Measurements from ENCODE around the gene NAXD.
A peak's percentile ranks its signal among the peaks of the same experiment; 100 is the strongest.

The NAXD gene

GRCh38 chr13:110647365-110647737 is 32.0 kb downstream of the NAXD start:
- POLR2A ChIA-PET (ENCODE audit: low non-redundant PET) = no interaction called here
- CTCF ChIA-PET = no interaction called here
- no peak overlapping the region for H3K27ac ChIP-seq
- no peak for TF ChIP-seq CTCF (conservative IDR thresholded peaks at IDR 0.05; ENCODE audit: low read depth)
- DNase-seq (ENCODE audit: low spot score) = no peak

GRCh38 chr13:110648146-110648819 is 32.9 kb downstream of the NAXD start:
- no peak for TF ChIP-seq CTCF (conservative IDR thresholded peaks at IDR 0.05; ENCODE audit: low read depth)
- ChIA-PET POLR2A (ENCODE audit: low non-redundant PET) (no interaction called here), CTCF (no interaction called here)
- DNase-seq (ENCODE audit: low spot score) = no peak
- no peak overlapping the region for H3K27ac ChIP-seq

GRCh38 chr13:110648848-110649421 is 33.6 kb downstream of the NAXD start:
- CTCF ChIA-PET = interaction anchor here (0.6 kb wide), 1 partner anchor 186 kb away, joined by 3 read pairs; no protein-coding TSS in a partner anchor
- POLR2A ChIA-PET (ENCODE audit: low non-redundant PET) = no interaction called here
- TF ChIP-seq CTCF (conservative IDR thresholded peaks at IDR 0.05; ENCODE audit: low read depth) = no peak
- H3K27ac ChIP-seq = no peak overlapping the region
- no peak for DNase-seq (ENCODE audit: low spot score)

- CTCF ChIA-PET = no interaction called here
- H3K27ac ChIP-seq = no peak overlapping the region
- no peak for TF ChIP-seq CTCF (conservative IDR thresholded peaks at IDR 0.05; ENCODE audit: low read depth)
- POLR2A ChIA-PET (ENCODE audit: low non-redundant PET) = no interaction called here
- no peak for DNase-seq (ENCODE audit: low spot score)
Observed at GRCh38 chr13:110649551-110649950, 34.2 kb downstream of the NAXD start.

GRCh38 chr13:110650436-110650835 is 35.1 kb downstream of the NAXD start:
- no peak for DNase-seq (ENCODE audit: low spot score)
- no peak for TF ChIP-seq CTCF (conservative IDR thresholded peaks at IDR 0.05; ENCODE audit: low read depth)
- POLR2A ChIA-PET (ENCODE audit: low non-redundant PET) = no interaction called here
- 0 out of 2 replicates have a peak overlapping the region, but pooled peaks have one; percentile 3 for H3K27ac ChIP-seq
- CTCF ChIA-PET = interaction anchor here (0.7 kb wide), 1 partner anchor 196 kb away, joined by 3 read pairs; no protein-coding TSS in a partner anchor

- CTCF ChIA-PET = interaction anchor here (0.7 kb wide), 1 partner anchor 197 kb away, joined by 3 read pairs; no protein-coding TSS in a partner anchor
- POLR2A ChIA-PET (ENCODE audit: low non-redundant PET) = no interaction called here
- DNase-seq (ENCODE audit: low spot score) = no peak
- no peak for TF ChIP-seq CTCF (conservative IDR thresholded peaks at IDR 0.05; ENCODE audit: low read depth)
- no peak overlapping the region for H3K27ac ChIP-seq
Observed at GRCh38 chr13:110651271-110651670, 35.9 kb downstream of the NAXD start.
